Activated CD8-positive, alpha-beta T cell treated with anti-CD3 and anti-CD28 coated beads, Interleukin-2, amount 10 ng/mL, durations not matched to agents 7 days and 5 days (primary cell): ENCODE data around the gene SIK3. TPM values are rescaled to one million over a fixed set of nuclear protein-coding genes. Genes with fewer than 3 reads are reported as not detected.
"Not testable (repeated sequence)": the region's sequence is repeated elsewhere in the genome, so short reads cannot be mapped to it uniquely, and the experiment has no call there.

Experiments
- ATAC-seq: fragments of 150-1000 bp; cut with Tn5 transposase; one replicate; pipeline ENCODE4 v1.10.0; 2021; ENCODE audit warnings: moderate library complexity
- CTCF ChIA-PET: fragments of 350-600 bp; sonication (Branson Sonifier 250); formaldehyde crosslinking; loops from one replicate; lab custom pipeline; 2021; ENCODE audit warnings: antibody characterized with exemption; lab: Charles Lee
- POLR2A ChIA-PET: fragments of 350-600 bp; sonication (Branson Sonifier 250); formaldehyde crosslinking; loops from one replicate; lab custom pipeline; 2021; ENCODE audit warnings: antibody characterized with exemption; lab: Charles Lee
- DNase-seq: peaks from one replicate; pipeline ENCODE4 v3.0.0-alpha.2; 2020
- H3K27ac Mint-ChIP-seq: one replicate; pipeline ENCODE4 v1.8.0; 2021; ENCODE audit warnings: mild to moderate bottlenecking, mixed read lengths
- H3K27me3 Mint-ChIP-seq: one replicate; pipeline ENCODE4 v1.8.0; 2021; ENCODE audit warnings: low read depth, mixed read lengths
- H3K36me3 Mint-ChIP-seq: one replicate; pipeline ENCODE4 v1.8.0; 2021; ENCODE audit warnings: low read depth, mixed read lengths
- H3K4me1 Mint-ChIP-seq: one replicate; pipeline ENCODE4 v1.8.0; 2021; ENCODE audit warnings: low read depth, mixed read lengths
- H3K4me3 Mint-ChIP-seq: one replicate; pipeline ENCODE4 v1.8.0; 2021; ENCODE audit warnings: mild to moderate bottlenecking, mixed read lengths
- H3K9me3 Mint-ChIP-seq: one replicate; pipeline ENCODE4 v1.8.0; 2022; ENCODE audit warnings: mixed read lengths; ENCODE audit not compliant: insufficient read depth
- total RNA-seq, 2 experiments: library from RNA; stranded (reverse); gene quantifications; one replicate each; pipeline ENCODE4 v1.2.3, GENCODE V29; 2021

Gene SIK3
- total RNA-seq, 2 experiments from 2014 or later = 25.9 to 31.4 TPM

GRCh38 chr11:116812109-116812508 lies 286.1 kb downstream of the SIK3 start:
- H3K27me3 Mint-ChIP-seq = peaks cover 9% of the 10 kb centered on the region
- no peaks in the 10 kb centered on the region for H3K9me3 Mint-ChIP-seq
- no peaks in the 10 kb centered on the region for H3K4me1 Mint-ChIP-seq
- H3K27ac Mint-ChIP-seq = no peak overlapping the region
- H3K36me3 Mint-ChIP-seq = no peaks in the 10 kb centered on the region
- ChIA-PET POLR2A (interaction anchor here (0.7 kb wide), 1 partner anchor 332 kb away, joined by 4 read pairs; no protein-coding TSS in a partner anchor), CTCF (interaction anchor here (1.4 to 2.3 kb wide), 2 partner anchors 21 to 24 kb away, joined by 9 to 24 read pairs; partner anchors contain the start of gene APOA5)
- DNase-seq (no peak), ATAC-seq (no peak)
- no peak overlapping the region for H3K4me3 Mint-ChIP-seq

- Mint-ChIP-seq H3K27ac (no peak overlapping the region), H3K9me3 (no peaks in the 10 kb centered on the region), H3K36me3 (no peaks in the 10 kb centered on the region), H3K4me3 (no peak overlapping the region), H3K27me3 (peaks cover 9% of the 10 kb centered on the region), H3K4me1 (no peaks in the 10 kb centered on the region)
- CTCF ChIA-PET = interaction anchor here (3.0 kb wide), 1 partner anchor 20 kb away, joined by 16 read pairs; the partner anchor contains the start of gene APOA5
- ATAC-seq (no peak), DNase-seq (no peak)
- POLR2A ChIA-PET = interaction anchor here (1.4 kb wide), 1 partner anchor 25 kb away, joined by 4 read pairs; no protein-coding TSS in a partner anchor
These were observed 287.0 kb downstream of the SIK3 start for GRCh38 chr11:116811194-116811593.

GRCh38 chr11:116808262-116809175 lies 289.7 kb downstream of the SIK3 start:
- Mint-ChIP-seq H3K36me3 (no peaks in the 10 kb centered on the region), H3K4me1 (no peaks in the 10 kb centered on the region), H3K27me3 (peaks cover 12% of the 10 kb centered on the region), H3K27ac (no peak overlapping the region), H3K9me3 (no peaks in the 10 kb centered on the region), H3K4me3 (no peak overlapping the region)
- CTCF ChIA-PET = interaction anchor here (1.7 to 3.0 kb wide), 2 partner anchors 18 to 27 kb away, joined by 4 to 16 read pairs; partner anchors contain the start of gene APOA5
- POLR2A ChIA-PET = interaction anchor here (0.5 kb wide), 1 partner anchor 366 kb away, joined by 3 read pairs; no protein-coding TSS in a partner anchor
- DNase-seq (no peak), ATAC-seq (no peak)

- H3K9me3 Mint-ChIP-seq = no peaks in the 10 kb centered on the region
- H3K4me3 Mint-ChIP-seq = no peak overlapping the region
- H3K27ac Mint-ChIP-seq = no peak overlapping the region
- H3K4me1 Mint-ChIP-seq = no peaks in the 10 kb centered on the region
- H3K36me3 Mint-ChIP-seq = no peaks in the 10 kb centered on the region
- CTCF ChIA-PET = interaction anchor here (1.9 kb wide), 1 partner anchor 17 kb away, joined by 6 read pairs; the partner anchor contains the start of gene APOA5
- ATAC-seq = no peak
- no peak for DNase-seq
- POLR2A ChIA-PET = interaction anchor here (0.5 kb wide), 1 partner anchor 367 kb away, joined by 3 read pairs; no protein-coding TSS in a partner anchor
- H3K27me3 Mint-ChIP-seq = peaks cover 14% of the 10 kb centered on the region
These were observed 290.5 kb downstream of the SIK3 start for GRCh38 chr11:116807601-116808261.

- no peak overlapping the region for H3K27ac Mint-ChIP-seq
- CTCF ChIA-PET = interaction anchor here (1.0 to 3.1 kb wide), 3 partner anchors 12 to 66 kb away, joined by 3 to 13 read pairs (median 3); partner anchors contain the start of gene APOA5
These were observed 294.2 kb downstream of the SIK3 start for GRCh38 chr11:116804001-116804400.

GRCh38 chr11:116801662-116802061 lies 296.6 kb downstream of the SIK3 start:
- peaks cover 21% of the 10 kb centered on the region for H3K27me3 Mint-ChIP-seq
- ATAC-seq, H3K27ac Mint-ChIP-seq, DNase-seq, POLR2A ChIA-PET, H3K36me3 Mint-ChIP-seq, H3K9me3 Mint-ChIP-seq, H3K4me1 Mint-ChIP-seq, H3K4me3 Mint-ChIP-seq: not testable (repeated sequence)
- CTCF ChIA-PET = interaction anchor here (1.2 kb wide), 1 partner anchor 11 kb away, joined by 7 read pairs; the partner anchor contains the start of gene APOA5

More at GRCh38 chr11:116804001-116804400, 294.2 kb downstream of the SIK3 start:
- DNase-seq (no peak), ATAC-seq (no peak)
- POLR2A ChIA-PET = interaction anchor here (0.9 kb wide), 1 partner anchor 9 kb away, joined by 3 read pairs; no protein-coding TSS in a partner anchor
- H3K9me3 Mint-ChIP-seq = no peaks in the 10 kb centered on the region
- no peaks in the 10 kb centered on the region for H3K4me1 Mint-ChIP-seq
- peaks cover 25% of the 10 kb centered on the region for H3K27me3 Mint-ChIP-seq
- H3K36me3 Mint-ChIP-seq = no peaks in the 10 kb centered on the region
- H3K4me3 Mint-ChIP-seq = no peak overlapping the region

GRCh38 chr11:116800610-116801009 lies 297.6 kb downstream of the SIK3 start:
- DNase-seq = no peak
- Mint-ChIP-seq H3K9me3 (no peaks in the 10 kb centered on the region), H3K27me3 (peaks cover 24% of the 10 kb centered on the region), H3K4me1 (no peaks in the 10 kb centered on the region), H3K36me3 (no peaks in the 10 kb centered on the region), H3K4me3 (no peak overlapping the region), H3K27ac (no peak overlapping the region)
- no peak for ATAC-seq
- CTCF ChIA-PET = interaction anchor here (1.1 to 2.8 kb wide), 3 partner anchors 10 to 80 kb away, joined by 3 to 14 read pairs (median 7); partner anchors contain the start of gene APOA5
- POLR2A ChIA-PET = no interaction called here

- H3K4me3 Mint-ChIP-seq = no peak overlapping the region
- H3K27me3 Mint-ChIP-seq = peaks cover 21% of the 10 kb centered on the region
- ChIA-PET CTCF (interaction anchor here (1.2 to 2.8 kb wide), 2 partner anchors 8 to 307 kb away, joined by 3 to 14 read pairs; partner anchors contain the start of gene APOA5), POLR2A (interaction anchor here (0.6 kb wide), 1 partner anchor 380 kb away, joined by 3 read pairs; the partner anchor contains the start of gene SIDT2)
- no peak for DNase-seq
- no peak for ATAC-seq
- no peaks in the 10 kb centered on the region for H3K36me3 Mint-ChIP-seq
- no peaks in the 10 kb centered on the region for H3K9me3 Mint-ChIP-seq
- H3K4me1 Mint-ChIP-seq = no peaks in the 10 kb centered on the region
- no peak overlapping the region for H3K27ac Mint-ChIP-seq
These were observed 299.9 kb downstream of the SIK3 start for GRCh38 chr11:116798368-116798767.

- no peaks in the 10 kb centered on the region for H3K36me3 Mint-ChIP-seq
- DNase-seq (no peak), ATAC-seq (no peak)
- H3K27me3 Mint-ChIP-seq = peaks cover 20% of the 10 kb centered on the region
- H3K4me3 Mint-ChIP-seq = no peak overlapping the region
- H3K27ac Mint-ChIP-seq = no peak overlapping the region
- ChIA-PET POLR2A (no interaction called here), CTCF (no interaction called here)
- no peaks in the 10 kb centered on the region for H3K9me3 Mint-ChIP-seq
- H3K4me1 Mint-ChIP-seq = no peaks in the 10 kb centered on the region
These were observed 300.4 kb downstream of the SIK3 start for GRCh38 chr11:116797816-116798215.

GRCh38 chr11:116796548-116796947 lies 301.7 kb downstream of the SIK3 start:
- ATAC-seq = no peak
- no peaks in the 10 kb centered on the region for H3K36me3 Mint-ChIP-seq
- DNase-seq = no peak
- POLR2A ChIA-PET = no interaction called here
- no peaks in the 10 kb centered on the region for H3K4me1 Mint-ChIP-seq
- no peak overlapping the region for H3K4me3 Mint-ChIP-seq
- no peak overlapping the region for H3K27ac Mint-ChIP-seq
- peaks cover 17% of the 10 kb centered on the region for H3K27me3 Mint-ChIP-seq
- no peaks in the 10 kb centered on the region for H3K9me3 Mint-ChIP-seq
- CTCF ChIA-PET = interaction anchor here (7.7 to 11.1 kb wide), 2 partner anchors 39 to 56 kb away, joined by 64 to 211 read pairs; partner anchors contain the start of gene APOA1

- ATAC-seq = no peak
- peaks cover 9% of the 10 kb centered on the region for H3K4me1 Mint-ChIP-seq
- POLR2A ChIA-PET = interaction anchor here (0.7 kb wide), 1 partner anchor 45 kb away, joined by 3 read pairs; no protein-coding TSS in a partner anchor
These were observed 303.4 kb downstream of the SIK3 start for GRCh38 chr11:116794851-116795250.

More at GRCh38 chr11:116794851-116795250, 303.4 kb downstream of the SIK3 start:
- H3K4me3 Mint-ChIP-seq = no peak overlapping the region
- H3K27me3 Mint-ChIP-seq = peaks cover 12% of the 10 kb centered on the region
- no peaks in the 10 kb centered on the region for H3K36me3 Mint-ChIP-seq
- CTCF ChIA-PET = interaction anchor here (3.1 to 11.1 kb wide), 3 partner anchors 40 to 311 kb away, joined by 9 to 211 read pairs (median 64); partner anchors contain the start of gene APOA1
- DNase-seq = no peak
- no peak overlapping the region for H3K27ac Mint-ChIP-seq
- H3K9me3 Mint-ChIP-seq = no peaks in the 10 kb centered on the region
